ENCODE data around the gene MFN2.
"Not testable (repeated sequence)": the region's sequence is repeated elsewhere in the genome, so short reads cannot be mapped to it uniquely, and the experiment has no call there.

Gene MFN2

DNA sequence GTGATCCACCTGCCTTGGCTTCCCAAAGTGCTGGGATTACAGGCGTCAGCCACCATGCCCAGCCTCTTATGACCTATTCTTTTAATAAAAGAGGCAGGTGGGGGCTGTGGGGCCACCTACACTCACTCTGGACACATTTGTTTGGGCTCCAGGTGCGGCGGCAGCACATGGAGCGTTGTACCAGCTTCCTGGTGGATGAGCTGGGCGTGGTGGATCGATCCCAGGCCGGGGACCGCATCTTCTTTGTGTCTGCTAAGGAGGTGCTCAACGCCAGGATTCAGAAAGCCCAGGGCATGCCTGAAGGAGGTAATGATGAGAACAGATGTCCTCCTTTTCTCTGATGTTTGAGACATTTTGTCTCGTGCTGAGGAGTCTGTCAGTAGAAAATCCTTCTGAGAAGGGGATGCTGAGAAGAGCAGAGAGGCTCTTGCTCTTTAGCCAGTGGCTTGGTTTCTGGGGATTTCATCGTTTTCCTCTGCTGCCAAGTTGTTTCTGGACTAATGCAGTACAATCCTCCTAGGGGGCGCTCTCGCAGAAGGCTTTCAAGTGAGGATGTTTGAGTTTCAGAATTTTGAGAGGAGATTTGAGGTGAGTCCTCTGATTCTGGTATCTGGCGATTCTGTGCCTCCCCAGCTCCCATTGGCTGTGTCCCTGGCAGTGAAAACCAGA, 21.1 kb downstream of the MFN2 start:
- no peak for DNase-seq

DNA sequence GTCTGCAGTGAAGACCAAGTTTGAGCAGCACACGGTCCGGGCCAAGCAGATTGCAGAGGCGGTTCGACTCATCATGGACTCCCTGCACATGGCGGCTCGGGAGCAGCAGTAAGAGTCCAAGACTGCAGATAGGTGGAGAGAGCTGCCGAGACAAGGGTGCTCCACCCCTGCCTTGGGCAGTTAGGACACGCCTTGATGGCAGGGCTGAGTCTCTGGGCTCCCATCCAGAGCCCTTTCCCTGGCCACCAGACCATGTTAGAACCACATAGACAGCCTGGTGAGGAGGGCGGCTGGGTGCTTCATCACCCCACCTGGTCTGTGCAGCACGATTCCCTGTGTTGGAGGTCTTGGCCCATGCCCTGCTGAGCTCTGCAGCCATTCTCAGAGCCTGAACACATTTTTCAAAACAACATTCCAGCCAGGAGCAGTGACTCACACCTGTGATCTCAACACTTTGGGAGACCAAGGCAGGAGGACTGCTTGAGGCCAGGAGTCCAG, 21.8 kb downstream of the MFN2 start:
- DNase-seq: no peak

DNA sequence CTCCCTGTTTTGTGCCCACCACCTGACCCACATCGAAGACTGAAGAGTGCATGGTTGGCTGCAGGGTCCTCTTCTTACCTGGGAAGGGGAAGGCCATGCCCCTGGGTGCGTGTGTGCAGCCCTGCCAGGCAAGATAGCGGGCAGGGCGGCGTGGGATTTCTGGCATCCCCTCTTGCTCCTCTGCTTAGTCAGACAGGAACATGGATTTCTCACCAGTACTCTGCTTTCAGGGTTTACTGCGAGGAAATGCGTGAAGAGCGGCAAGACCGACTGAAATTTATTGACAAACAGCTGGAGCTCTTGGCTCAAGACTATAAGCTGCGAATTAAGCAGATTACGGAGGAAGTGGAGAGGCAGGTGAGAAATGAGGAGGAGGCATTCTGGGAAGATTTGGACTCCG, 23.5 kb downstream of the MFN2 start:
- DNase-seq: no peak

DNA sequence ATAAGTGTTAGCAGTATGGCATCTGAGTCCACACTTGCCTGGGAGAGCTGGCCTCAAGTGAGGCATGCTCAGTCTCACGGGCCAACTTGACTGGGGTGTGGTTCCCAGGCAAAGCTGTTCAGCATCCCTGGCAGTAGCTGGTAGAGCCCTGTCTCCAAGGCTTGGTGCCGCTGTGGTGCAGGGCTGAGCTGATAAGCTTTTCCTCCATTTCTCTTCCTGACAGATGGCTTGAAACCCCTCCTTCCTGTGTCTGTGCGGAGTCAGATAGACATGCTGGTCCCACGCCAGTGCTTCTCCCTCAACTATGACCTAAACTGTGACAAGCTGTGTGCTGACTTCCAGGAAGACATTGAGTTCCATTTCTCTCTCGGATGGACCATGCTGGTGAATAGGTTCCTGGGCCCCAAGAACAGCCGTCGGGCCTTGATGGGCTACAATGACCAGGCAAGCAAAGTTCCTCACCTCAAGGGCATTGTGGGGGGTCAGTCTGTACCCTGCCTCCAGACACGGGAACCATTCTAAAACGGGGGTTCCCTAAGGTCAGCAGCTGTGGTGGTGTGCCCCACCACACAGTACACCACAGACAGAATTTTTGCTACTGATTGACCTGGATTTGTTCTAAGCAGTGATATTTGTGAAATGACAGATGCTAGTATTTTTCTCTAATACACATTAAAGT, 25.4 kb downstream of the MFN2 start:
- DNase-seq: no peak

DNA sequence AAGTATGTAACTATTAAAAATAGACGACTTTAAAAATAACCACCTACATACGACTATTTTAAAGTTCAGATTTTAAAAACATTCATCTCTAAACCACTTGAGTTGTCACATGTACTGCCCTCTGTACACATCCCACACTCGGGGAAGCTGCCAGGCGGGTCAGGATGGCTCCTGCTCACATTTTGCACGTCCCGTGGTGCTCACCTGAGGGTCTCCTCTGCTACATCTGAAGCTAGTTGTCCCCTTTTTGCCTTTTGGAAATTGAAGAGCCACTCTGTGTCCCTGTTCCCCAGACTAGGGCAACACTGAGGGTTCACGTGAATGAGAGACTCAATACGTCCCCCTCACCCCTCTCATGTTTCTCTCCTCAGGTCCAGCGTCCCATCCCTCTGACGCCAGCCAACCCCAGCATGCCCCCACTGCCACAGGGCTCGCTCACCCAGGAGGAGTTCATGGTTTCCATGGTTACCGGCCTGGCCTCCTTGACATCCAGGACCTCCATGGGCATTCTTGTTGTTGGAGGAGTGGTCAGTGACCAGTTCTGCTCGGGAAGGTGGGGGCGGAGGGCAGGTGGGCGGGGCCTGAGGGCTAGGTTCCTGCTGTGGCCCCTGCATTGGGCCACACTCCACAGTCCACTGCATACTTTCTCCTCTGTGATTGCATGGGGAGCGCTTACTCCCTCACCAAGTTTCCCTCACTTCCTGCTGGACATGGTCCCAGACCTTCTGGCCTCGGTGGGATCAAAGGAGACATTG, 26.1 kb downstream of the MFN2 start:
- DNase-seq: no peak

DNA sequence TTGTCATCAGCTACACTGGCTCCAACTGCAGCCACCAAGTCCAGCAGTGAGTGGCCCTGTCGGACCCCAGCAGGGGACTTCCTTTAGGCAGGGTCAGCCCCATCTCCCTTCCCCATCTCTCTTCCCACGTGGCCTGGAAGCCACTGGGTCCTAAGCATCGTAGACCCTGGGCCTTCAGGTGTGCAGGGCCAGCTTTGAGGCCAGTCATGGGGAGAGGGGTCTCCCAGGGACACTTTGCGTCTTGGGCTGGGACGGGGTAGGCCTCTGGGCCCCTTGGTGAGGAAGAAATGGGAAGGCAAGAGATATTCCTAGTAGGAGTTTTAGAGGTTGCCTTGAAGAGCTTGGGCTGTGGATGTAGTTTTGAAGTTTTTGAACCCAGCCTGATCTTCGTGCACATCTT, 27.0 kb downstream of the MFN2 start:
- no peak for DNase-seq

DNA sequence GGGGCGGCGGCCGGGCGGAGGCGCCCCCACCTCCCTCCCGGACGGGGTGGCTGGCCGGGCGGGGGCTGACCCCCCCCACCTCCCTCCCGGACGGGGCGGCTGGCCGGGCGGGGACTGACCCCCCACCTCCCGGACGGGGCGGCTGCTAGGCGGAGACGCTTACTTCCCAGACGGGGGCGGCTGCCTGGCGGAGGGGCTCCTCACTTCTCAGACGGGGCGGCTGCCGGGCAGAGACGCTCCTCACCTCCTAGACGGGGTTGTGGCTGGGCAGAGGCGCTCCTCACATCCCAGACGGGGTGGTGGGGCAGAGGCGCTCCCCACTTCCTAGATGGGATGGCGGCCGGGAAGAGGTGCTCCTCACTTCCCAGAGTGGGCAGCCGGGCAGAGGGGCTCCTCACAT, 28.1 kb downstream of the MFN2 start:
- DNase-seq: not testable (repeated sequence)

DNA sequence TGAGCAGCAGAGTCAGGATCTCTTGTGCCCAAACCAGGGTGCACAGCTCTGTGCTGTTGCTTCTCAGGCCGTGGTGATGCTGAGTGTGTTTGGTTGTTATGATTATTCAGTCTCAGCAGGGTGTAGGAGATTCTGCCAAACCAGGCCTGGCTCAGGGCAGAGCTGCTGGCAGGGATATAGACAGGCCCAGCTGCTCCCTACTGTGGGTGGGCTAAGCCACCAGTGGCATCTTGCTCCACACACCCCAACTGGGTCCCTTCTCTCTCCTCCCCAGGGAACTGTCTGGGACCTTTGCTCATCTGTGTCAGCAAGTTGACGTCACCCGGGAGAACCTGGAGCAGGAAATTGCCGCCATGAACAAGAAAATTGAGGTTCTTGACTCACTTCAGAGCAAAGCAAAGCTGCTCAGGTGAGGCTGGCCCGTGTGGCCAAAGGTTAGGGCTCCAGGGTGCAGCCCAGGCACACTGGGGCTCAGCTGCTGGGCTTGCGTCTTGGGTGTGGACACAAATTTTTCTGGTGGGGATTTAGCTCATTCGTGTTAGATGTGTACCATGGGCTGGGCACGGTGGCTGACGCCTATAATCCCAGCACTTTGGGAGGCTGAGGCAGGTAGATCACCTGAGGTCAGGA, 29.2 kb downstream of the MFN2 start:
- no peak for DNase-seq

DNA sequence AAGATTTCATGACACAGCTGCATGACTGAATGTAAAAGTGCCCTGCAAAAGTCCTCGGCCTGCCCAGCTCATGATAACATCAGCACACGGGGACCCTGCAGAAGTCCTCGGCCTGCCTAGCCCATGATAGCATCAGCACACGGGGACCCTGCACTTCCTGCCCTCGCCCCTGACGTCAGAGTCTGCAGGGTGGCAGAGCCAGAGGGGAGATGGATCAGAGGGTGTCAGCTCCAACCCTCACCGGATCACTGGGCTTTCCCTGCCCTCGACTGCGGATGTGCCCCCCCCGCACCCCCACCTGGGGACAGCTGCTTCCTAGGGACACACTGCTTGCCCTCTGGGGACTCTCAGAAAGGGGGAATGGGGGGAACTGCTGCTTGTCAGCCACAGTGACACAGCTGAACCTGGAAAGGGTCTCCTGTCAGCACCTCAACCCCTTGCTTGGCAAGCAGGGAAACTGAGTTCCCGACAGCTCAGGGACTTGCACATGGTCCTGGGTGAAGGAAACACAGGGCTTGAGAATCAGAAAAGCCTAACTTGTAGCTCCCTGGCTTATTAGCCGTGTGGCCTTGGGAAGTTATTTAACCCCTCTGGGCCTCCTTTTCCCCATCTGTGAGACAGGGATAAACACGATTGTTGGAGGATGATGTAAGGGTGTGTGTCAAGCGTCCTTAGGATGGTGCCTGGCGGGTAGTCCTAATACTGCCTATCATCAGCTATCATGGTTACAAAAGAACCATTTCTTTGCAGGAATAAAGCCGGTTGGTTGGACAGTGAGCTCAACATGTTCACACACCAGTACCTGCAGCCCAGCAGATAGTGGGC, 30.7 kb downstream of the MFN2 start:
- DNase-seq: no peak

DNA sequence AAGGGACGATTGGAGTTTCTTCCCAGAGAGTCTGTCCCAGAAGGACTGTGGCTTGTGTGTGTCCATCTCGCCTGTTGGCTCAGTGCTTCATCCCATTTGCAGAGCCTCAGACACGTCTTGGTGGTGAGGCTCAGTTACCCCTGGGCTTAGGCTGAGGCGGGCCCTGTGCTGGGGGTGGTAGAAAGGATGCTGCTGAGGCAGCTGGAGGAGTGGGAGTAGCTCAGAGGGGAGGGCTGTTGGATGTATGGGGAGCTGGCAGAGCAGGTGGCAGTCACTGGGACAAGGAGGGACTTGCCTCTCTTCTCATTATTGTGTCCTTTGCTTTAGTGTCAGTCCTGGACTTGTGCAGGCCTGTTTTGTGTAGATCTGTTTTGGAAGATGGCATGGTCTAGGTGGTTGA, 31.8 kb downstream of the MFN2 start:
- DNase-seq: no peak

DNA sequence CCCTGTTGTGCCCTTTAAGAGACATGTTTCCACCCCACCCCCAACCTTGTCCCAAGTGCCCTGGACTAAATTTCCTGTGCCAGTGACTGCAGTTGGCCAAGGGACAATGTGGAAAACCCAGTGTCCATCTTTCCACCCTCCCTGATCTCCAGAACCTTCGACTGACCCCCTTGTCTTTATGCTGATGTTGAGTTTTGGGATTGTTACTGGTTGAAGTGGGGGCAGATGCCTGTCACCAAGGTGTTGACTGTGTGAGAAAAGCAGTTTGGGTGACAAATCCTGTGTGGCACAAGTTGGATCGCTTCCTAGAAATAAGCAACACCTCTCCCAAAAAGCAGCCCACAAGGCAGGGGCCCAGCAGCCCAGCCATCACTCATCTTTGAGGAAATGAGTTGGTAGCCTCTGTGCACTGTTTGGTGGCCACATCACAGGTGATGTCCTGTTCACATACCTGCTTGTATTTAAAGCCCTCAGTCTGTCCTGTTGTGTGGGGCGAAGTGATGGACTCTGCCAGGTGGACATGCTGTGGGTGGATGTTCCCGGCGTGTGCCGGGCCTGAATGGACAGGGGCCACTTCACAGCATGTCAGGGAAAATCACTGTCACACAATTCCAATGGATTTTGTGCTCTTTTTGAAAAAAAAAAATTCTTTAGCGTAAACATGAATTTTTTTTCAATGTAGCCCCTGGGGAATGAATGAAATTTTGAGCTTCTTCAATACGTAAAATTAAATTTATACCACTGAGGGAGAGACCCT, 32.5 kb downstream of the MFN2 start:
- no peak for DNase-seq

DNA sequence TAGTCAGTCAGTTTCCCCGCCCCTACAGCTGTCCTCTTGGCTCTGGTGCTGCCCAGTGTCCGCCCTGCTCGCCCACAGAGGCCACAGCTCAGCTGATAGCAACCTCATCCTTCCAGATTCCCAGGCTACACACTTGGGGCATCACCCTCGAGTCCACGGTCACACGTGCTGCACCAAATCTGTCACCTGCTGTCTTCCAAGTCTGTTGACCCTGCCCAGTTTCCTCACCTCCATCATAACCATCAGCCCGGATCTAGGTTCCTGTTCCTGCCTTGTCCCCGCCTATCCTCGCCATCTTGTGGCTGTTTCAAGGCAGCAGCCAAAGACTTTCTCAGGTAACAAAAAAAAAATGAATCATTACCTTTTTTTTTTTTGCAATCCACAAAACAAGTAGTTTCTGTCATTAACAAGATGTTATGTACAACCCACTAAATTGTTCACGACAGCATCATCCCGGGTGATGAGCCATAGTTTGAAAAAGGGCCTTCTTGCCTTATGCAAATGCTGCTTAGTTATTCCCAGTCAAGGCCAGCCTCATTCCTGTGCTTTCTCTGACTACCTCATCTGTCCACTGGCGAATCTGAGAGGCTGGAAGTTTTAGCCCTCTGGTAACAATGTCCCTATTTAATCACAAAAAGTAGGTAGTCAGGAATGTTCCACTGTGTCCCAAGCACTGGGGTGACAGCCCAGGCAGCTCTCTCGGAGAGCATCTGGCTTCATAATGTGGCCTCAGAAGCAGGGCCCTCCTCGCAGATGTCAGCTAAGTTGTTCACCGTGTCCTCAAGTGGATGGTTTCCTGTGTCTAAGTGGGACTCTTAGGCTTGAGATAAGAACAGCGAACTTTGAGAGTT, 34.1 kb downstream of the MFN2 start:
- no peak for DNase-seq

DNA sequence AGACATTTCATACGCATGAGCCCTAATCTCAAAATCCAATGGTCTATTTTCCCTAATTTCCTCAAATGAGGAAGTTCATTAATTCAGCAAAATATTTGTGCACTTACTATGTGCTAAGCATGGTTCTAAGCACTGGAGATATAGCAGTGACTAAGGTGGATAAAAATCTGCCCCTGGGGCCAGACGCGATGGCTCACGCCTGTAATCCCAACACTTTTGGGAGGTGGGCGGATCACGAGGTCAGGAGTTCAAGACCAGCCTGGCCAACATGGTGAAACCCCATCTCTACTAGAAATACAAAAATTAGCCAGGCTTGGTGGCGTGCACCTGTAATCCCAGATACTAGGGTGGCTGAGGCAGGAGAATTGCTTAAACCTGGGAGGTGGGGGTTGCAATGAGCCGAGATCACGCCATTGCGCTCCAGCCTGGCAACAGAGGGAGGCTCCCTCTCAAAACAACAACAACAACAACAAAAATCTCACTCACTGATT, 34.8 kb downstream of the MFN2 start:
- no peak for DNase-seq

DNA sequence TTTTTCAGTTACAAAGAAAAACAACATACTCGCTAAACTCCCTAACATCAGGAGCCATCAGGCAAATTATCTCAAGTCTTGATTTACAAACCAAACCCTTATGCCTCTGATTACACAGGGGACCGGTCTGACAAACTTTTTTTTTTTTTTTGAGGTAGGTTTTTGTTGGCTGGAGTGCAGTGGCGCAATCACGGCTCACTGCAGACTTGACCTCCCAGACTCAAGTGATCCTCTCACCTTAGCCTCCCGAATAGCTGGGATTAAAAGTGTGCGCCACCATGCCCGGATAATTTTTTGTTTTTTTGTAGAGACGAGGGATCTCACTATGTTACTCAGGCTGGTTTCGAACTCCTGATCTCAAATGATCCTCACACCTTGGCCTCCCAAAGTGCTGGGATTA, 35.3 kb downstream of the MFN2 start:
- DNase-seq: no peak

DNA sequence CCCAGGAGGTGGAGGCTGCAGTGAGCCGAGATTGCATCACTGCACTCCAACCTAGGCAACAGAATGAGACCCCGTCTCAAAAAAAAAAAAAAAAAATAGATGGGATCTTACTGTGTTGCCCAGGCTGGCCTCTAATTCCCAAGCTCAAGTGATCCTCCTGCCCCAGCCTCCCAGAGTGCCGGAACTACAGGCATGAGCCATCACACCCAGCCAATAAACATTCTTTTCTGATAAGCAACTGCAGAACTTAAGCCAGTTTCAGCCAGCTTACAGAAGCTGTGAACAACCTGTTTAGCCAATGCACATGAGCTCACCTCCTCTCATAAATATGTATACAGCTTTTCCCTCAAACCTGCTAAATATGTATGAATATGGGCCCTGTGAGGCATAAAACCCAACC, 35.9 kb downstream of the MFN2 start:
- no peak for DNase-seq

DNA sequence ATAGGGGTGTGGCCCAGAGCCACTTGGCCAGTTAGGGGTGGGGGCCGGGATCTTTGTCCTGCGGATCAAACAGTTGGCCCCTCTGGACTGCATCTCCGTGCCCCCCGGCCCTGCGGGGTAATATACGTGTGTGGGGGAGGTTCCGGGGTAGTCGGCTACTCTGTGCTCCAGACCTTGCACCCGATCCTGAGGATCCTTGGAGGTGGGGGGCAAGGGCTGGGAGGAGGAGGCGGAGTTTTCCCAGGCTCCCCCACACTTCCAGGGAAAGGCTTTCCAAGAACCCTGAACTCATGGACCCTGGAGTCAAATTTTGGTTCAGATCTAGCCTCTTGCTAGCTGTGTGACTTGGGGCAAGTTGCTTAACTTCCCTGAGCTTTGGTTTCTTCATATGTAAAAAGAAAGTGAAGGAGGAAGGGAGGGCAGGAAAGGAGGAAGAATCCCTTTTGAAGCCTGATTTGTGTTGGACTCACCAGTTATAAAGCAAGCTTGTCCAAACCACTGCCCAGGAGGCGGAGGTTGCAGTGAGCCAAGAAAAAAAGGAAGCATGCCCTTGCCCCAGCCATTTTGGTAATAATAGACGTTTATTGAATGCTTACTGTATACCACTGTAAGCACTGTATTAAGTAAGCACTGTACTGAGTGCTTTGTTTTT, 39.7 kb downstream of the MFN2 start:
- no peak for DNase-seq

DNA sequence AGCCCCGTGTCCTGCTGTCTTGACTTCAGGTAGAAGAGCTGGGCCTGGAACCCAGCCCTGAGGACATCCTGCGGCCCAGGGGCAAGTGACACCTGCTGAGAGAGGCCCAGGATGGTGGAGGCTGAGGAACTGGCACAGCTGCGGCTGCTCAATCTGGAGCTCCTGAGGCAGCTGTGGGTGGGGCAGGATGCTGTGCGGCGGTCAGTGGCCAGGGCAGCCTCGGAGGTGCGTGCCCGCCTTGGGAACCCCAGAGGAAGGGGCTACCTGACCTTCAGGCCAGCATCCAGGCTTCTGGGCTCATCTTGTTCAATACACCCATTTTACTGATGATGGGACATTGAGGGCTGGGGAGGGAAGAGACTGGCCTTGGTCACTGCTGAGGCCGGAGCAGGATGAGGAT, 41.4 kb downstream of the MFN2 start:
- no peak for DNase-seq

DNA sequence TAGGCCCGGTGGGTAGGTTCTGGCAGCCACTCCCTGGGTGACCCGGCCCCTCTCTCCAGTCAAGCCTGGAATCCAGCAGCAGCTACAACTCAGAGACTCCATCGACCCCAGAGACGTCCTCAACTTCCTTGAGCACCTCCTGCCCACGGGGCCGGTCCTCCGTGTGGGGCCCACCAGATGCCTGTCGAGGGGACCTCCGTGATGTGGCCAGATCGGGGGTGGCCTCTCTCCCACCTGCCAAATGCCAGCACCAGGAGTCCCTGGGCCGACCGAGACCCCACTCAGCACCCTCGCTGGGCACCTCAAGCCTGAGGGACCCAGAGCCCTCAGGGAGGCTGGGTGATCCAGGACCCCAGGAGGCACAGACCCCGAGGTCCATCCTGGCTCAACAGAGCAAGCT, 41.8 kb downstream of the MFN2 start:
- DNase-seq: no peak

DNA sequence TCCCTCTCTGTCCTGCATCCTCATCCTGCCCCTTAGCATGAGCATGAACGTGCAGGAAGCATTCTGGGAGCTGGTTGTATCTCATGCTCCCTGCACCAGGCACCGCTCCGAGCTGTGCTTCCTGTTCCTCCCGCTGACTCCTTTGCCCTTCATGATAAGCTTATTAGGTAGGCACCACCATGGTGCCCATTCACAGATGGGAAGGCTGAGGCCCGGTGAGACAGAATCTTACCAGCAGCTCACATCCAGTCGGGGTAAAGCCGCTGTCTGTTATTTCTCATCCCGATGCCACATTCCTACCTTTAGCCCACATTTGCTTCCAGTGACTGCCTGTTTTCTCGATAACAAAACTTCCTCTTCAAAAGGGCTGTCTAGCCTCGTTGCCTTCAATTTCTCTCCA, 46.3 kb downstream of the MFN2 start:
- no peak for DNase-seq

DNA sequence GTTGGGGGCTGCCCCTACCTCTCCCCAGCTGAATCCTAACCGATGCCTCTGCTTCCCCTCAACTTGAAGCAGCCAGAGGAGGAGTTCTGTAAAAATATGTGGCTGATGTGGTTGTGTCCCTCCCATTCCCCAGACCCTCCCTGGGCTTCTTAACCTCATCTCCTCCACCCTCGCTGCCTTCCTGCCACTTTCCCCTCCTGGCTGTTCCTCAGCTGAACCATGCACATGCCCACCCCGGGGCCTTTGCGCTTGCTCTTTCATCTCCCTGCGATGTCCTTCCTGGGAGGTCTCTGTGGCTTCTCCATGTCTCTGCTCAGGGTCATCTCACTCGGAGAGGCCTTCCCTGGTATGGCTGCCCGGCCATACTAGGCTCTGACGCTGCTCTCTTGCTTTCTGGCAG, 48.0 kb downstream of the MFN2 start:
- DNase-seq: no peak
